ENCODE measurements around the gene HTR4.

The HTR4 gene

GRCh38 chr5:148491015-148491792, 163.1 kb downstream of the HTR4 start:
- ChIA-PET POLR2A (ENCODE audit: low non-redundant PET) (no interaction called here), CTCF (no interaction called here)
- H3K27ac ChIP-seq = no peak overlapping the region
- DNase-seq (ENCODE audit: low spot score) = no peak
- no peak for TF ChIP-seq CTCF (conservative IDR thresholded peaks at IDR 0.05; ENCODE audit: low read depth)

- CTCF ChIA-PET = no interaction called here
- no peak for DNase-seq (ENCODE audit: low spot score)
- H3K27ac ChIP-seq = no peak overlapping the region
- POLR2A ChIA-PET (ENCODE audit: low non-redundant PET) = no interaction called here
- no peak for TF ChIP-seq CTCF (conservative IDR thresholded peaks at IDR 0.05; ENCODE audit: low read depth)
Measured at GRCh38 chr5:148488757-148489156, 165.6 kb downstream of the HTR4 start.

- POLR2A ChIA-PET (ENCODE audit: low non-redundant PET) = no interaction called here
- H3K27ac ChIP-seq = no peak overlapping the region
- TF ChIP-seq CTCF (conservative IDR thresholded peaks at IDR 0.05; ENCODE audit: low read depth) = no peak
- CTCF ChIA-PET = no interaction called here
- DNase-seq (ENCODE audit: low spot score) = no peak
Measured at GRCh38 chr5:148486456-148486855, 167.9 kb downstream of the HTR4 start.

- ChIA-PET CTCF (no interaction called here), POLR2A (ENCODE audit: low non-redundant PET) (no interaction called here)
- no peak for TF ChIP-seq CTCF (conservative IDR thresholded peaks at IDR 0.05; ENCODE audit: low read depth)
- no peak for DNase-seq (ENCODE audit: low spot score)
- H3K27ac ChIP-seq = no peak overlapping the region
Measured at GRCh38 chr5:148484651-148485050, 169.7 kb downstream of the HTR4 start.

- ChIA-PET CTCF (interaction anchor here (0.6 to 1.2 kb wide), 6 partner anchors 20 to 1667 kb away, joined by 3 to 4 read pairs (median 4); no protein-coding TSS in a partner anchor), POLR2A (ENCODE audit: low non-redundant PET) (no interaction called here)
- no peak overlapping the region for H3K27ac ChIP-seq
- no peak for TF ChIP-seq CTCF (conservative IDR thresholded peaks at IDR 0.05; ENCODE audit: low read depth)
- no peak for DNase-seq (ENCODE audit: low spot score)
Measured at GRCh38 chr5:148483750-148484149, 170.6 kb downstream of the HTR4 start.

GRCh38 chr5:148482697-148483462, 171.4 kb downstream of the HTR4 start:
- ChIA-PET POLR2A (ENCODE audit: low non-redundant PET) (no interaction called here), CTCF (interaction anchor here (0.6 to 1.2 kb wide), 4 partner anchors 19 to 204 kb away, joined by 3 to 4 read pairs (median 4); no protein-coding TSS in a partner anchor)
- H3K27ac ChIP-seq = no peak overlapping the region
- peak; percentile 54 for TF ChIP-seq CTCF (conservative IDR thresholded peaks at IDR 0.05; ENCODE audit: low read depth)
- peak; percentile 19 for DNase-seq (ENCODE audit: low spot score)
